GM19372 (cell line): ENCODE data around the gene ZNF605.
"Not testable (repeated sequence)": the region's sequence is repeated elsewhere in the genome, so short reads cannot be mapped to it uniquely, and the experiment has no call there.

ENCODE experiments used
- ATAC-seq: cut with Tn5 transposase; IDR thresholded peaks from one replicate; pipeline ENCODE4 v1.9.1; 2021; ENCODE audit warnings: mild to moderate bottlenecking, low read depth, moderate library complexity; ENCODE audit not compliant: unreplicated experiment

The ZNF605 gene

DNA sequence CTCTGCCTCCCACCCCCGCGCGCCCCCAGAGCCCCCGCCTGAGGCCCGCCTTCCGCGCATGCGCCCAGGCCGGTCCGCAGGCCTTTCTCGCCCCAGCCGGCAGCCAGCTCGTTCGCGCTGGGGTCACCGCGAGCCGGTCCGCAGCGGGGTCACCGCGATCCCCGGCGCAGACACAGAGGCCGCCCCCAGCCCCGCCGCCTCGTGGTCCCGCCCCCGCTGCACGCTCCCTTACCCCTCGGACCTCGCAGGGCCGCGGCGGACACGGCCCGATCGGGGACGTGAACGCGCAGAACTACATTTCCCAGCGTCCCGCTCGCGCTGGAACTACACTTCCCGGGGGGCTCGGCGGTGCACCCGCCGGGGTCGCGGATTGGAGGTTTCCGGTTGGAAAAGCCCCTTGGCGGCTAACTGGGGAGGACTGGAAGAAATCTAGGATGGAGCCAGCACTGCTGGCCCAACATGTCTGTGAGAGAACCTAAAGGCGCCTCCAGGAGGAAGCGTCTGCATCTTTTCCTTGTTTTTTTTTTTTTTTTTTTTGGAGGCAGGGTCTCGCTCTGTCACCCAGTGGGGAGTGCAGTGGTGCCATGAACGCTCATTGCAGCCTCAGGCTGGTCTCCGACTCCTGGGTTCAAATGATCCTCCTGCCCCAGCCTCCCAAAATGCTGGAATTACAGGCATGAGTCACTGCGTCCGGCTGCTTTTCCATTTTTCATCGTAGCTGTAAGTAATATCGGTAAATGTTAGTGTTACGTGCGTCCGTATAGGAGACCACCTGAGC is at the start of gene ZNF605:
ZNF605 (minus strand) TSS at position 296 of the 778 bp plus-strand sequence. CDS start 10,671 bp downstream, outside the sequence.
- peak; percentile 94 for ATAC-seq

DNA sequence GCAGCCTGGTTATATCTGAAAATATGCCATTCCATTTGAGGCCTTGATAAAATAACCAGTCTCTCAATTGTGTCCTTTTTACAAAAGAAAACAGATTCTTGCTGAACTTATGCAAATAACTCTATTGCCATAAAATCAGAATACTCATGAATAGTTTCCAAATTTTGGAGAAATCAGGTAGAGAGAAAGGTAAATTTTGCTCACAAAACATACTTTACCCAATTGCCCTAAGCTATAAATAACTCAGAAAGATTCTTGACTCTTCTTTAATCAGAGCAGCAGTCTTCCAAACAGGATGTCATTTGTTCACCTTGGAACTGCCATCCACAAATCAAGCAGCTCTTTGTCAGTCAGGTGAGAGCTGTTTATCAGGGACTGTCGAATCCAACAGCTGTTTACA is 42.6 kb upstream of the ZNF605 start:
- ATAC-seq: no peak

DNA sequence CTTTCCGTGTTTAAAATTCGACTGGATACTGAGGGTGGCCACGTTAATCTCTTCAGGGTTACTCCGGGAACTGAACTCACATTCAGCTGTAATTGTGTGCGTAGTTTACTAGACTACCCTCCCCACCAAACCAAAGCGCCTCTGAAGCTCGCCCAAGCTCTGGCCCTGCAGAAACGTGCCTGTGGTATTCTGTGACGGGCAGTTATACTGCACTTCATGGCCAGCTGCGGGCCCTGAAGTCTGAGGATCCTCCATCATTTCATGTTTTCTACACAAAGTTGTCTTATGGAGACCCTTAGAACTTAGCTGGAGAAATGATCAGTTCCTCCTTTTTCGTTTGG is 30.7 kb upstream of the ZNF605 start:
- no peak for ATAC-seq

DNA sequence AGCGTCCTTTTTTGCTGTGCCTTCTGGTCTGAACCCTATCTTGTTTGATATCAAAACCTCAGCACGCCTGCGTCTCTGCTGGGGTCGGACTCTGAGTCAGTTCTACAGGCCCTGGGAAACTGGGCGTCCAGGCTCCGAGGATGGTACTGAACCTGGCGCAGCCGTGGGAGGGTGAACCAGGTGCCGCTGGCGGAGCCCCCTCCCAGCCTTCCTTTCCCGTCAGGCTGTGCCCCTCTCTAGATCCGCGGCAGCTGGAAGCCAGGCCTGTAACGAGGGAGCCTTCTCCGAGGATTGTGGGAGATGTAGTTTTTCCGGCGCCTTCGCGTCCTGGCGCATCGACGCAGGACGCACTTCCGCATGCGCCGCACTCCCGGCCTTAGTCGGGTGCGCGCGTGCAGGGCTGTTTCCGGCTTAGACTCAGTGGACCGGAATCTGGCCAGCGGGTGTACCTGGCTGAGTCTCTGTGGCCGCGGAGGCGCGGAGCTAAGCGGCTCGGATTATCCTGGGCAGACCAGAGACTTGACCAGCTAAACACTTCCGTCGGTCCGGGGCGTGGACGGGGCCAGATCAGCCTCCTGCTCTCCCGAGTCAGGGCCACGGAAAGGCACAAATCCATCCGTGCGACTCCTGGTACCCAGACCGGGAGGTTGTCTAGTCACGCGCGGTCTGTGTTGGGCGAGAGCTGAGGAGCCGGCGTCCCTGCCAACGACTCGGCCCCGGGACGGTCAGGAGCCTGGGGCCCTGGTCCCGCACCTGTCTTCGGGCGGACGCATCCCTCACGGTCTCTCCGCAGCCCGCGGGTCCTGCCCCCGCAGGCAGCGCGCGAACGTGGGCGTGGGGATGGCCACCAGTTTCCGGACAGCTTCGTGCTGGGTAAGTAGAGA is 30.1 kb upstream of the ZNF605 start, which contains the start of gene ZNF26:
ZNF26 (plus strand) TSS at position 367 of the 884 bp plus-strand sequence; CDS start at position 841, 474 bp downstream.
- ATAC-seq: peak; percentile 97

DNA sequence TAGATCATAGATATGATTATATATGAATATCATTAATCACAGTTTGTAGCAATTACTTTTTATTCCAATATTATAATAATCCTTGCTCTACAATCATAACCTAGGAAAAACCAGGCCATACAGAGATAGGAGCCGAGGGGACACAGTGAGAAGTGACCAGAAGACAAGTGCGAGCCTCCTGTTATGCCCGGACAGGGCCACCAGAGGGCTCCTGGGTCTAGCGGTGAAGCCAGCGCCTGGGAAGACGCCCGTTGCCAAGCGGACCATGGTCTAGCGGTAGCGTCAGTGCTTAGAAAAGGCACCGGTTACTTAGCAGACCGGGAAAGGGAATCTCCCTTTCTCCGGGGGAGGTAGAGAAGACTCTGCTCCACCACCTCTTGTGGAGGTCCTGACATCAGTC is 20.8 kb upstream of the ZNF605 start:
- ATAC-seq: not testable (repeated sequence)

DNA sequence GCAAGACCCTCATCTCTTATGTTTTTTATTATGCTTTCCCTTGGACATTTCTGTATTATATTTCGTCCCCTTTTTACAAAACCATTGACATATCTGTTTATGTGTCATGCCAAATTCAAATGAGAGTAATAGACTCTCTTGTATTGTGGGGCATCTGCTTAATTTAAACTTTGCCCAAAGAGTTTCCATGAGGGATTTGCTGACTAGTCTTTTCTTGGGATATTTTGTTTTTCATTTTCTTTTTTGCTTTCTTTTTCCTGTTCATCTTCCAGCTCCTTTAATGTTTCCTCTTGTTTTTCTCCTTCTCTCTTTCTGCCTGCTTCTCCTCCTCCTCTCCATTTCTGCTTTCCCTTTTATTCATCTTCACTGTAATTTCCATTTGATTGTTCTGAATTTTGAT is 16.3 kb upstream of the ZNF605 start:
- no peak for ATAC-seq

DNA sequence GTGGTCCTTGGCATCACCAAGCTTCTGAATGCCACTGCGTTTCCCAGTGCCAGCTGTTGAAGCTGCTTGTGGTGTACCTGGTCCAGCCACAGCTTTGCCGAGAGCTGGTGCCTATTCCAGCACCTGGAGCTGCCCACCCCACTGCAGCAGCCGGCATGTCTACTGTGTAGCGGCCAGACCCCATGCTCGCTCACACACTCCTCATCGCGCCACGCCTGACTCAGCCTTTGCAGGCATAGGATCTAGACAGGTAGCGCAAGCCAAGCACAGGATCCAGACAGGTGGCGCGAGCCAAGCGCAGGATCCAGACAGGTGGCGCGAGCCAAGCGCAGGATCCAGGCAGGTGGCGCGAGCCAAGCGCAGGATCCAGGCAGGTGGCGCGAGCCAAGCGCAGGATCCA is 11.6 kb upstream of the ZNF605 start:
- no peak for ATAC-seq

DNA sequence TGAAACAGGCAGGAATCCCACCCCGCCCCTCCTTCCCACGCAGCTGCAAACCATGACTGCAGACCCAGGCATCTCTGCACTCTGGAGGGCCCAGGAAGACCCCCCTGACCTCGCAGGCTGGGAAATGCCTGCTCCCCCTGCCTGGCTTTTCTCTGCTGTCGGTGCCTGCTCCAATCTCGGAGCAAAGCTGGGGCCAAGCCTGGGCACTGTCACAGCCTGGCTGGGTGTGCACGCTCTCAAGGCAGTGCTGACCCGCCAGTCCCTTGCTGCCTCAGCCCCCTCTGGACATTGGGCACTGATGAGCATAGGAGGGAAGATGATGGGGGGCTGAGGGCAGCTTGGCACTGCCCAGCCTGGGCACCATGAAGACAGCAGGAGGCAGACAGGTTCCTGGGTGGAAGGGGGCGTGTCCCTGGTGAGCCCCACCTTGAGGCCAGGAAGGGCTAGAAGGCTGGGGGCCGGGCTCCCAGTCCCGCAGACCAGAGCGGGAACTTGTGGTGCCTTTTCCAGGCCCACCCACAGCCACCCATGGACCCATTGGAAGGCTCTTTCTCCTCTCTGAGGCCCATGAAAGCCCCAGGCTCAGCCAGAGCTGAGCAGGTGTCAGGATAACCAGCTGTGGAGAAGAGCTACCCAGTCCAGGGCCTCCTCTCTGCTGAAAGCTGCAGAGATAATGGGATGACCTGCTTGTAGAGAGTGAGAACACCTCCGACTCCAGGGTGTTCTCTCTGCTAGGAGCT is 10.7 kb upstream of the ZNF605 start:
- ATAC-seq: no peak

DNA sequence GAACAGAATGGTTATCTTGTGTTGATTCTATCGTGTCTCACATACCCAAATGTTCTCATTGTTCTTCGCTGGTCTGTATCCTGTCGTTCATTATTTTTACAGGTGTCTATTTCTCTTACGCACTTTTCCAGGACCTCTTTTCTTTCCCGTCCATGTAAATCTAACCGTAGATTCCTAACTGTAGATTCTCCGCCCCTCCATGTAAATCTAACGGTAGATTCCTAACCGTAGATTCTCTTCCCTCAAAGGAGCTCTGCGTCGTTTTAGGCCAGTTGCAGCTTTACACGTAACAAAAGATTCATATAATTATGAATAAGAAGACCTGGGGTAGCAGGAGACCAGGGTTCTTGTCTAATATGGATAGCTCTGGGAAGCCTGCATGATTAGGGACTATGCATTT is 9.7 kb upstream of the ZNF605 start:
- ATAC-seq: no peak

DNA sequence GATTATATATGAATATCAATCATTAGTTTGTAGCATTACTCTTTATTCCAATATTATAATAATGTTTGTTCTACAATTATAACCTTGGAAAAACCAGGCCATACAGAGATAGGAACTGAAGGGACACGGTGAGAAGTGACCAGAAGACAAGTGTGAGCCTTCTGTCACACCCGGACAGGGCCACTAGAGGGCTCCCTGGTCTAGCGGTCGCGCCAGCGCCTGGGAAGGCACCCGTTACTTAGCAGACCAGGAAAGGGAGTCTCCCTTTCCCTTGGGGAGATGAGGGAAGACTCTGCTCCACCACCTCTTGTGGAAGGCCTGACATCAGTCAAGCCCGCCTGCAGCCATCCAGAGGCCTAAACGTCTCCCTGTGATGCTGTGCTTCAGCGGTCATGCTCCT is 7.8 kb upstream of the ZNF605 start:
- not testable (repeated sequence) for ATAC-seq

DNA sequence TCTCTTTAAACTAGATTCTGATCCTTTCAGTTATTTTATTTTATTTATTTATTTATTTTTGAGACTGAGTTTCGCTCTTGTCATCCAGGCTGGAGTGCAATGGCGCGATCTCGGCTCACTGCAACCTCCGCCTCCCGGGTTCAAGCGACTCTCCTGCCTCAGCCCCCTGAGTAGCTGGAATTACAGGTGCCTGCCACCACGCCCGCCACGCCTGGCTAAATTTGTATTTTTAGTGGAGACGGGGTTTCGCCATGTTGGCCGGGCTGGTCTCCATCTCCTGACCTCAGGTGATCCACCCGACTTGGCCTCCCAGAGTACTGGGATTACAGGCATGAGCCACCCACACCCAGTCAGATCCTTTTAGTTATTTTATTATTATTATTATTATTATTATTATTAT is 5.7 kb upstream of the ZNF605 start:
- ATAC-seq: not testable (repeated sequence)

DNA sequence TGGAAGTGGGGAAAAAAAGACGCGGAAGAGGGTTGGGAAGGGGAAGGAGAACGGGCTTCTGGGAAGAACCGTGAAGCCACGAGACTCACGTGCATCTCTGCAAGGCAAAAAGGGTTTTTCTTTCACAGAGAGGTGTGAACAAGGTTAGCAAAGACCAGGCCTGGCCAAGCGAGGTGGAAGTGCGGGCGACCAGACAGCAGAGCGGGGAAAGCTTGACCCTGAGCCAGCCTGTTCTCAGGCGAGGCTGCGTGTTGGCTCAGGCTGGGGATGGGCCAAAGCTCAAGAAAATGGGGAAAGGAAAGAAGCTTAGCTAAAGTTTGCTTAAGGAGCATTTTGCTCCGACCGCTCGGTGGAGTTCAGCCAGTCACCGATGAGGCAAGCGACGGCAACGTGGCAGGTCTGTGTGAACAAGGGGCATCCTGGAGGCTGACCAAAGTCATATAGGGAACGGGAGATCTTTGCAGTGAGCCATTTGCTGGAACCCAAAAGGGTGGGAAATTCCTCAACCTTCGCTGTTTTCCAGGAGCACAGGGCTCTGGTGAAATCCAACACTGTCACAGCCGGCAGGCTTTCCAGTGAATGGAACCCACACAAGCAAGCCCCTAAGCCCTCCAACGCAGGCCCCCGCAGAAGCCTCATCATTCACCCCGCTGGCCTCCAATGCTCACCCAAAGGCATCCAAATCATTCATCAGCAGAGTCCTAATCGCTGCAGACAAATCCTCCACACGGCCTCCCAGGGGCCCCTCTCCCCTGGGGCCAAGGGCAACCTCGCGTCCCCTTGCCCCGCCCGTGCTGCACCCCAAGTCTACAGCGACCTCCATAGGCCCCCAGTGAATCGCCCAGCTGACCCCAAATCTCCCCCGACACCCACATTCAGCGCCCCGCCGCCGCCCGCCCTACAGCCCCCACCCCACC is 754 bp downstream of the ZNF605 start:
- peak; percentile 9 for ATAC-seq

DNA sequence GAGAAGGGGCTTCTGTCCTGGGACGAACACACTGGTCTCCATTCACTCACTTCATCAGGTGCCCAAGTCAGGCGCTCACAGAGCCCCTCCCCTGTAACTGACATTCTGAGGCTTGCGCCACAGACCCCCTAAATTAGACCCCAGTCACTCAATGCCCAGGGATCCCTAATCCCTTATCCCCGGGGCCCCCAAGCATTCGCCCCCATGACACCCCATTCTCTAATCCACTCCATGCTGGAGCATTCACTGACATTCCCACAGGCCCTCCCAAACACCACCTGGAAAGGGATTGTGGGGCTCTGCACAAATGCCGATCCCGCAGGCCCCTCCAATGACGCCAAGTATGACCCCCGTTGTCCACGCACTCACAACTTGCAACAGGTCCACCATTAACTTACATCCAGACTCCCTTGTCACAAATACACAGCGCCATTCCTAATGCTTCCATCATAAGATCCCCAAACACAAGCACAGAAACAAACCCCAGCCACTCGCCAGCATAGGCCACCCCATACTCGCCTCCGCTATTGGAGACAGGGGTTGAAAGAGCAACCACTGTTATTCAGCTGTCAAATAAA is 1.5 kb downstream of the ZNF605 start:
- no peak for ATAC-seq

DNA sequence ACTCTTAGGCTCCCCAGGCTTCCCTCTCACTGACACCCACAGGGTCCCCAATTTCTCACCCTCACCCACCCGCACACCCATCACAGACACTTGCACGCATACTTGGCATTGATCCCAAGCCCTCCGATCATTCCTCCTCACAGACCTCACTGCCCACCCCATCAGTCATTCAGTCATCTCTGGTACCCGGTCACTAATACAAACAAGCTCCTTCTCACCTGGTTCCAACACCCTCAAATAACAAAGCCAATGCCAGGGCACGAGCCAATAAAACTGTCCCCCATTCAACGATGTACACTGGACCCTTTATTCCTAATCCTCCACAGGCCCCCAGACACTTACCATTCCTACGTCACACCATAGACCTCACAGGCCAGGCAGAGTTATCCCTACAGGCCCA is 2.3 kb downstream of the ZNF605 start:
- ATAC-seq: no peak

DNA sequence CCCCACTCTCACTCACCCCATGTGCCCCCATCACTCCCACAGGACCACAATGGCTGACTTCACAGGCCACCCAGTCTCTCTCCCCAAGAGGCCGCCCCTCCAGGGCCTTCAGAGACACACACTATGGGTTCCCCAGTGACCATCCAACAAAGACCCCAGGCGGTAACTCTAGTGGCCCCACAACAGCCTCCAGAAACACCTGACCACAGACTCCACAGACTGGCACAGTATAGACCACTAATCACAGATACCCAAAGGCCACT is 3.0 kb downstream of the ZNF605 start:
- no peak for ATAC-seq

DNA sequence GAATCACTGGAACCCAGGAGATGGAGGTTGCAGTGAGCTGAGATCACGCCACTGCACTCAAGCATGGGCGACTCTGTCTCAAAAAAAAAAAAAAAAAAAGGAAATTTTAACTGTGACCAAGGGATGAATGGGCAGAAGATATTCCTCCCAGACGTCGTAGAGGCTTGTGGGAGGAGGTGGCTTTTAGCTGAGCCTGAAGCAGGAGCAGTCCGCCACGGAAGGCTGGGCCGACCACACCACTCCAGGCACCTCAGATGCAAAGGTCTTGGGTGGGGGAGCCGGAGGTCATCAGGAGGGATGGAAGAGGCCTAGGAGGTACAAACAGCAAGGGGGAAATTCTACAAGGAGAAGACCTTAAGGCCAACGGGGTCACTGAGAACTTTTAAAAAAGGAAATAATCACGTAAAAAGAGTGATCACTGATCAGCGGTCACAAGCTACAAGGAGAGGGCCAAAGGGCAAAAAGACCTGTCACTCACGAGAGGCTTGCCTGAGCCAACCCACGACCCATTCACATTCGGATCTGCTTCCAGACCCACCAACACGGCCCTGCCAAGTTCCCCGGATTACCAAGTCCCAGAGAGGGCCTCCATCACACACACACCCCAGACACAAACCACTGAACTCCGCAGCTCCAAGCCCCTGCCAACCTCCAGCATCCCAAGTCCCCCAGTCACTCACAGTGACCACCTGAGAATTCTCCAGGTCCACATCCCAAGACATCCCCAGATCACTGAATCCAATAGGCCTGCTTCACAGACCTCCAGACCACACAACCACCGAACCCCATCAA is 3.5 kb downstream of the ZNF605 start:
- ATAC-seq: no peak

DNA sequence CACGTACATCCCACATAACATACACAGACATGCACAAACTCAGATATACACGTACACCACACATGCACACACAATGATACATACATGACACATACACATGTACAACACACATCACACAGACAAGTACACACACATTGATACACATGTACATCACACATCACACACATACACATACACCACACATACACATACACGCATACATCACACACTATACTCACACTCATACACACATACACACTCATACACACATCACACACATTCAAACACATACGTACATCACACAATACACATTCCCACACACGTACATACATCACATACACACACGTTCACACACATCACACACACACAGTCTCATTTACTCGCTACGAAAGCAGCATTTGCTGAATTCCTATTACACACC is 4.5 kb downstream of the ZNF605 start:
- no peak for ATAC-seq

DNA sequence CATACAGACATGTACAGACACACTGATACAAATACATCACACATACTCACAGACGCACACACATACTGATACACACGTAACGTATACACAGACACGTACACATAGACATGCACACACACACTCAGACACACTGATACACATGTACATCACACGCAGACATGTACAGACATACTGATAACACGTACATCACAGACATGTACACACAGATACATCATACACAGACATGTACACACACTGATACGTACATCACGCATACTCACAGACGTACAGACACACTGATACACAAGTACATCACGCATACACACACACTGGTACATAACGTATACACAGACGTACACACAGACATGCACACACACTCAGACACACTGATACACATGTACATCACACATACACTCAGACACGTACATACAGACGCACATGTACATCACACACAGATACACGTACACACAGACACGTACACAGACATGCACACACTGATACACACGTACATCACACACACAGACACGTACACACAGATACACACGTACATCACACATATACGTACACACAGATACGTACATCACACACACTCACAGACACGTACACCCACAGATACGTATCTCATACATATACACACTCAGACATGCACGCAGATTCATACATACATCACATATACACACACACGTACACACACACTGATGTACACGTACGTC is 5.1 kb downstream of the ZNF605 start:
- no peak for ATAC-seq
